Measurements from ENCODE around the gene PKNOX2.

PKNOX2 gene

GRCh38 chr11:125173027-125173426, 8.5 kb downstream of the PKNOX2 start:
- no peak for DNase-seq (ENCODE audit: low read depth)

DNA sequence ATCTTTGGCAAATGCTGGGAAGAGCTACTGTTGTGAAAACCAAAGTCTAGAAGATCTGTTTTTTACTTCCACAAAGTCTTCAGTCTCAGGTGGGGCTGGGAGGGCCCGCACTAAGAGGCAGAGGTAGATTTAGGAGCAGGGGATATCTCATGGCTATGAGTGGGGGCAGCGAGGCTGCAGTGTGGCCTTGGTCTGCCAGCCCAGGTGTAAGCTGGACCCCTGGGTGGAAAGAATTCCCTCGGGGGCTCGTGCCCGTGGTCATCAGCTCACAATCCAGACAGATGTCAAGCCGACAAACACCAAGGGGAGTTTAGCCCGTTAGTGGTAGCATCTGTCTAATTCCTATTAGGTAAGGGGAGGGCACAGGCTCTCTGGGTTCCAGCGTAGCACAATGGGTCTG, 9.0 kb downstream of the PKNOX2 start:
- no peak for DNase-seq (ENCODE audit: low read depth)

DNA sequence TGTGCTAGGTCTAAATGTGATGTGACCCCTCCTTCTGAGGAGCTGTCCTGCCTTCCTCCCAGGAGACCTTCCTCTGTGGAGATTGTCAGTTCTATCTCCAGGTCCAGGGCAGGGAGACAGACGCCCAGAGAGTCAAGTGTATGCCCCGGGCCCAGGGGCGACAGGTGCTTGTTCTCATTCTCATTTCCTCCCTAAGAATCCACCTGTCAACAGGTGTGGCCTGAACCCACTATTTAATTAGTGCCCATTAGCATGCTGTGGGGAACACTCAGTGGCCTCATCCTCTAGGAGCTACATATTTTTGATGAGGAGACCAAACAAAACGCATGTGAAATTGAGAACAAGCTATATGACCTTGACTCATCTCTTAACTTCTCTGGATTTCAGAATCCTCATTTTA, 9.5 kb downstream of the PKNOX2 start:
- no peak for DNase-seq (ENCODE audit: low read depth)

- DNase-seq (ENCODE audit: low read depth), result no peak
Measured at GRCh38 chr11:125174686-125175085, 10.1 kb downstream of the PKNOX2 start.

GRCh38 chr11:125175166-125175565, 10.6 kb downstream of the PKNOX2 start:
- DNase-seq (ENCODE audit: low read depth), result no peak

GRCh38 chr11:125175896-125176575, 11.5 kb downstream of the PKNOX2 start:
- no peak for DNase-seq (ENCODE audit: low read depth)

DNA sequence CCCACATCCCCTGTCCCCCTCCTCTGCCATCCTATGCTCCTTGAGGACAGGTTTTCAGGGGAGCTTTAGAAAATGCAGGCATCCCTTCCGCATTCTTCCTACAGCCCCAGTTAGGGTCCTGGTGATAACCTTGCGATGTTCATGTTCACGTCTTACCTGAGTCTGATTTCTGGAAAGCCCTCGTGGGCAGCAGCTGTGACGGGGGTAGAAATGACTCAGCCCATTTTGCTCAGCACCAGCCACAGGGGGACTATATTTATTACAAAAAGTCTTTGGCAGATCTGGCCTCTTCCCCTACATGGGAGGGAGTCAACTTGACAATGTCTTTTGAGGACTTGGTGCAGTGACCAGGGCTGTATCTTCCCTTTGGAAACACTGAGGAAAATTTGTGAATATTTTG, 12.3 kb downstream of the PKNOX2 start:
- DNase-seq (ENCODE audit: low read depth), result no peak

DNA sequence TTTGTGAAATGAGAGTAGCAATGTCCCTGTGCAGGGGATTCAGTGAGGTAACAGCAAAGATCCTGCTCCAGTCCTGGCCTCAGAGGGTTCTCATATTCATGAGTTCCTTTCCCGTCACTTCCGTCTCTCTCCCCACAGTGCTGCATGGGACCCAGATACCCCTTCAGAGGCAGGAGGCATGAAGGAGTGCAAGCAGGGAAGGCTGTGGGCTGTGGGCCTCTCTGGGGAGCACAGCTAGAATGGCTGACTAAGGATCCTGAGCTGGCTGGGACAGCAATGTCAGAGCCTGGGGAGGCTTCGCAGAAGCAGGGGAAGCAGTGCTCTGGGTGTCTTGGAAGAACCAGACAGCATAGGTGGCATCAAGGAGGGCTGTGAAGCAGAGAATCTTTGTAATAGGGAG, 13.0 kb downstream of the PKNOX2 start:
- no peak for DNase-seq (ENCODE audit: low read depth)

DNA sequence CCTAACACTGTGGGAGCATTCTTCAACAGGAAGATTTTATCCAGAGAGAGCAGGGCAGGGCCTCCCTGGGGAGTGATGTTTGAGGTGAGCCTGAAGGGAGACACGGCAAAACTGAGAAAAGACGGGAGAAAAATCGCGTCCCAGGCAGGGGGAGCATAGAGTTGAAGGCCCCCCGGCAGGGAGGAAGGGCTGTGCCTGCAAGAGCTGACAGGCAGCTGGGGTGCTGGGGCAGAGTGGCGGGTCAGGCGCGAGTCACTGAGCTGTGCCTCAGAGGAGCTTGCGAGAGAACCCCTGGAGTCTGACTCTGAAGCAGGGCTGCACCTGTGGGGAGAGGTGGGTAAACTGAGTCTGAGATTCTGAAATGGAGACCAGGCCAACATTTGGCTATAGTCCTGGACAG, 14.8 kb downstream of the PKNOX2 start:
- DNase-seq (ENCODE audit: low read depth), result no peak

GRCh38 chr11:125179895-125180294, 15.3 kb downstream of the PKNOX2 start:
- DNase-seq (ENCODE audit: low read depth), result no peak

GRCh38 chr11:125180413-125181305, 16.1 kb downstream of the PKNOX2 start:
- DNase-seq (ENCODE audit: low read depth), result no peak

GRCh38 chr11:125182573-125182972, 18.0 kb downstream of the PKNOX2 start:
- no peak for DNase-seq (ENCODE audit: low read depth)

DNA sequence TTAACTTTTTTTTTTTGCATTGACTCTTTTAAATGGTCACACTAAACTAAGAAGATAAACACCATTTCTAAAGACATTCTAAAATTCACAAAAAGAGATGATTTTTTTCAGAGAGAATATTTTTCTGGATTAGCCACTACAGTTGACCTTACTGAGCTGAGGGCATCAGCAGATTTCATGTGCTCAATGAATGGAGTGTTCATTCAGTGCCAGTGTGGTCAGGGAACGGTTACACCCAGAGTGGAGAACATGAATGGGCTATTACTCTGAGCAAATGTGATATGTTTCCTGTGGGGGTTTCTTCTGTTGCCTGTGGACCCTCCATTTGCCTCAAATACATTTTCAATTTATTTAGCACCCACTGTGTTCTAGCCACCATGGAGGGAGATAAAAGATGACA, 19.1 kb downstream of the PKNOX2 start:
- DNase-seq (ENCODE audit: low read depth), result no peak

DNA sequence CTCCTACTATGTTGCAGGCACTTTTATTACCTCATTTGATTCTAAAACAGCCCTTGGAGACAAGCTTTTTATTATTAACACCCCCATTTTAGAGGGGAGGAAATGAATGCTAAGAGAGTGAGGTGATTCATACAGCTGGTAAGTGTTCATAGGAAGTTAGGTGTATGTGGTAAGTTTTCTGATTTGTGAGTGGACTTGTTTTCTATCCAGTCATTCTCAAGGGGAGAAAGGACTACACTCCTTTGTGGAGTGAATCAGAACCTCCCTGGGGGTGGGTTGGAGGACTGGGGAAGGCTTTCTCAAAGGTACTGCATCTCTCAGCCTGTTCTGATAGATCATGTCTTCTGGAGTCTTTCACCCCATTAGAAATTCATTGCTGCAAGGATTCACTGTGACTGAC, 23.5 kb downstream of the PKNOX2 start:
- no peak for DNase-seq (ENCODE audit: low read depth)

- no peak for DNase-seq (ENCODE audit: low read depth)
Measured at GRCh38 chr11:125190566-125190965, 26.0 kb downstream of the PKNOX2 start.

GRCh38 chr11:125192183-125192582, 27.6 kb downstream of the PKNOX2 start:
- no peak for DNase-seq (ENCODE audit: low read depth)

- no peak for DNase-seq (ENCODE audit: low read depth)
Measured at GRCh38 chr11:125192717-125193415, 28.3 kb downstream of the PKNOX2 start.

DNA sequence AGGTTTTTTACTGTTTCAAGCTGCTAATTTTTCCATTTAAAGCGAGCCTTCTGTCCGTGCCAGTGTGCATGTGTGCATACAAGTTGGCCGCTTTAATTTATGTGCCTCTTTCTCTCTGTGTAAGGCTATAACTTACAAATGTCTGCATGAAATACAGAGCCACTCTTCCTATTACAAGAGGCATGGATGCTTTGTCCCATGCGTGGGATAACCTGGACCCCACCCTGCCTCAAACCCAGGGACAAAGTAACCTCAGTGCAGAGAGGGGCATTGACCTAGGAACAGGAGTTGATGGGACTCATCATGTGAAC, 28.8 kb downstream of the PKNOX2 start:
- no peak for DNase-seq (ENCODE audit: low read depth)

DNA sequence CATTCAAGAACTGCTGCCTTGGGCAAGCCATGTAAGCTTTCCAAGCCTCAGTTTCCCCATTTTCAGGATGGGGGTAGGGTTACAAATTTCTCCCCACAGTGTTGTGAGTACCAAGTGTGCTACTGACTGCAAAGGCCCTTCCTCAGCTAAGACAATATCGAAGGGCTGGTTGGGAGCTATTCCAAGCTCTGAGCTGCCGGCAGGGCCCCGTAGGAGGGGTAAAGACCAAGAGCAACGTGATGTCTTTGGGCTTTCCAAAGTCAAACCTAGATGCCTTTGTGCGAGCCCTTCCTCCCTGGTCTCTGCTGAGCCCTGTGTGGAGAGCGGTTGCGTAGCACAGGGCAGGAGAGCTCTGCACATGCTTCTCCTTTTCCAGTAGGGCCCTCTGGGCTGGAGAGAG, 29.3 kb downstream of the PKNOX2 start:
- no peak for DNase-seq (ENCODE audit: low read depth)

DNA sequence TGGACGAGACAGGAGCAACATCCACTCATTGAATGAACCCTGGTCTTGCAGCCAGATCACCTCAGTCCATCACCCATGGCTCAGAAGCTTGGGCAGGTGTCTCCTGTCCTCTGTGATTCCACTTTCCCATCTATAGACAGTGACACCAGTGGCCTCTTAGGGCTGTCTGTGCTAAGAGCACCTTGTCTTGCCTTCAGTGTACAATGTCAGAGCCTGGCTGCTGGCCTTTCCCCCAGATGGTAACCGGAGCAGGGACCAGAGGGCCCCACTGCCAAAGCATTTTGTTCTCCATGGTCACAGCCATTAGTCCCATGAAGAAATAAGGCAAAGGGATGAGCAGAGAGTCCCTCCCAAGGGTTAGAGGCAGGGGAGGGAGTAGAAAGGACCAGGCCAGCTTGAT, 35.4 kb downstream of the PKNOX2 start:
- no peak for DNase-seq (ENCODE audit: low read depth)

- no peak for DNase-seq (ENCODE audit: low read depth)
Measured at GRCh38 chr11:125200441-125200840, 35.9 kb downstream of the PKNOX2 start.

GRCh38 chr11:125201525-125202141, 37.1 kb downstream of the PKNOX2 start:
- no peak for DNase-seq (ENCODE audit: low read depth)
